Natural killer cell treated with Interleukin-12 subunit alpha and Interleukin-12 subunit beta and Interleukin-15 and Interleukin-18, amount 100 ng/mL, for 72 hours (primary cell): Measurements from ENCODE around the gene DEFB132. TPM values are rescaled to one million over a fixed set of nuclear protein-coding genes. Genes with fewer than 3 reads are reported as not detected.
A peak's percentile ranks its signal among the peaks of the same experiment; 100 is the strongest.

ENCODE experiments used
- ATAC-seq, 2 donors: fragments of 150-1000 bp; cut with Tn5 transposase in 1 of 2; sonication (Bioruptor Pico), chemical (Tn5 transposase) in 1 of 2; 2 replicates each; pipeline ENCODE4 v1.10.0; 2021
- DNase-seq: peaks from one replicate; pipeline ENCODE4 v3.0.0; 2022; ENCODE audit warnings: low spot score
- H3K27ac Mint-ChIP-seq, 2 donors: 1 replicate in 1 of 2; 2 replicates in 1 of 2; pipeline ENCODE4 v1.8.0; 2022; ENCODE audit warnings: mixed read lengths in 2 of 2, mild to moderate bottlenecking in 1 of 2, moderate library complexity in 1 of 2
- H3K27me3 Mint-ChIP-seq, 2 donors: 1 replicate in 1 of 2; 2 replicates in 1 of 2; pipeline ENCODE4 v1.8.0; 2022; ENCODE audit warnings: mixed read lengths in 2 of 2
- H3K36me3 Mint-ChIP-seq: one replicate; pipeline ENCODE4 v1.8.0; 2022; ENCODE audit warnings: mixed read lengths
- H3K4me1 Mint-ChIP-seq, 2 donors: 1 replicate in 1 of 2; 2 replicates in 1 of 2; pipeline ENCODE4 v1.8.0; 2022; ENCODE audit warnings: low read depth in 2 of 2, mixed read lengths in 2 of 2, mild to moderate bottlenecking in 1 of 2
- H3K4me3 Mint-ChIP-seq: one replicate; pipeline ENCODE4 v1.8.0; 2022; ENCODE audit warnings: mixed read lengths
- H3K9me3 Mint-ChIP-seq: 2 replicates; pipeline ENCODE4 v1.8.0; 2022; ENCODE audit warnings: mixed read lengths
- total RNA-seq, 2 donors: library from RNA; stranded (reverse); gene quantifications; one replicate each; pipeline ENCODE4 v1.2.3, GENCODE V29; 2022

The DEFB132 gene
- total RNA-seq, 2 donors from 2014 or later: not detected

DNA sequence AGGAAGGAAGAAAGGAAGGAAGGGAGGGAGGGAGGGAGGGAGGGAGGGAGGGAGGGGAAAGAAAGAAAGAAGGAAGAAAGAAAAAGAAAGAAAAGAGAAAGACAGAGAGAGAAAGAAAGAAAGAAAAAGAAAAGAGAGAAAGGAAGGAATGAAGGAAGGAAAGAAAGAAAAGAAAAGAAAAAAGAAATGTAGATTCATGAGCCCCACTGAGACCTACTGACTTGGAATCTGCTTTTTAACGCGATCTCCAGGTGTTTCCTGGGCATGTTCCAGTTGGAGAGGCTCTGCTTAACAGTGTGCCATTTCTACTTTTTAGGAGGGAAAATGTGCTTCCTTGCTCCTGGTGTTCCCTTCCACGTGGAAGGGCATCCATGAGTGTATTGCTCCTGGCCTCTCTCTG lies 16.4 kb downstream of the DEFB132 start:
- DNase-seq (no peak), ATAC-seq (no peak)
- Mint-ChIP-seq H3K4me1 (peaks cover 0 to 2% of the 10 kb centered on the region in 2 donors), H3K9me3 (no peaks in the 10 kb centered on the region), H3K4me3 (no peak overlapping the region), H3K27ac (no peak overlapping the region), H3K36me3 (no peaks in the 10 kb centered on the region), H3K27me3 (no peaks in the 10 kb centered on the region)

DNA sequence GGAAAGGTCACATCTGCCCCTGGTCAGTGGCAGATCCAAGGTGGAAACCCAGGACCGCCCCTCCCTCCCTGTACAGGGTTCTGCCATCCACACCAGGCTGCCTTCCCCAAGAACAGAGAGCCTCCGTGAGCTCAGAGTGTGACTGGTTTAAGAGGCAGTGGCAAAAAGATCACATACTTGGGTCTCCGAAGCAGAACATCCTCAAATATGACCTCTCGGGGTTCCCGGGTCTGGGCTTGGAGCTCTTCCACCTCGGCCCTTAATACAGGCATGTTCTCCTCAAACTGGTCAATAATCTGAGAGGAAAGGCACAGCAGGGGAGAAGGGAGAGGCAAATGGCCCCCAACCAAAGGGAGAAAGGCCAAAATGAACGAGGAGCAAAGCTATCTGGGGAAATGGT lies 18.3 kb downstream of the DEFB132 start:
- H3K27me3 Mint-ChIP-seq: no peaks in the 10 kb centered on the region
- no peak overlapping the region for H3K27ac Mint-ChIP-seq
- H3K4me1 Mint-ChIP-seq: peaks cover 0 to 2% of the 10 kb centered on the region in 2 donors
- ATAC-seq (no peak), DNase-seq (no peak)
- H3K9me3 Mint-ChIP-seq: no peaks in the 10 kb centered on the region
- no peak overlapping the region for H3K4me3 Mint-ChIP-seq
- no peaks in the 10 kb centered on the region for H3K36me3 Mint-ChIP-seq

DNA sequence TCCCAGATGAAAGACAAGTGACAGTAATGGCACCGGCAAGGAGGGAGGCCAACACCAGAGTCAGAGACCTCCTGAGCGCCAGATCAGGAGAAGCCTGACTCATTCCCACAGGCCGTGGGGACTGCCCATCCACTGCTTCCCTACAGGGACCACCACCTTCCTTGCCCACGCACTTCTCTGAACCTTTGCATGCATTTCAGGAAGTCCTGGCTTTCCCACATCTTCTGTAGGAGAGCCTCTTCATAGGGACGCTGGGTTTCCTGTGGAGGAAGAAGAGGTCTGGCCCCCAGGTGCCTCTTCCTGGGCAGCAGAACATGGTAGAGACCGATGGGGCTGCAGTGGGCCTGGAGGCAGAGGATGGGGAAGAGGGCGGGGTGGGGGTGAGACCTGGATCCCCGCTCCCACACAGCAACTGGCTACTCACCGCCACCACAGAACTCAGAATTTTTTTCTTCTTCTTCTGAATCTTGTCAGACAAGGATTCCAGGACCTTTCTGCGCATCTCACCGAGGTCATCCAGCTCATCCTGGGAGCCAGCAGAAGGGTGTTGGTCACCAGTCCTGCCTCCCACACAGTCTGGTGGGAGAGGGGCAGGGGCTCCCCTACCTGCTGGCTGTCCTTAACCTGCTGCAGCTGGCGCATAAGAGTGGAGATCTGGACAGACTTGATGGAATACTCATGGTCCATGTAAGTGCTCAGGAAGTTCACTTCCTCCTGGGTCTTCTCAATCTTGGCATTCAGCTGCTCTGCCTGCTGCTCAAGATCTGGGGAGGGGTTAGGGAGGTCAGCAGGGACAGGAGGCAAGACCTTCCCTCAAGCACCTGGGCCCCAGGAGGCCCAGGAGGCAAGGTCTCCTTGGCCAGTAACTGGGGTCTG lies 19.3 kb downstream of the DEFB132 start:
- Mint-ChIP-seq H3K27ac (no peak overlapping the region), H3K4me3 (no peak overlapping the region), H3K36me3 (no peaks in the 10 kb centered on the region), H3K9me3 (no peaks in the 10 kb centered on the region), H3K27me3 (no peaks in the 10 kb centered on the region), H3K4me1 (peaks cover 0 to 2% of the 10 kb centered on the region in 2 donors)
- ATAC-seq (no peak), DNase-seq (no peak)

DNA sequence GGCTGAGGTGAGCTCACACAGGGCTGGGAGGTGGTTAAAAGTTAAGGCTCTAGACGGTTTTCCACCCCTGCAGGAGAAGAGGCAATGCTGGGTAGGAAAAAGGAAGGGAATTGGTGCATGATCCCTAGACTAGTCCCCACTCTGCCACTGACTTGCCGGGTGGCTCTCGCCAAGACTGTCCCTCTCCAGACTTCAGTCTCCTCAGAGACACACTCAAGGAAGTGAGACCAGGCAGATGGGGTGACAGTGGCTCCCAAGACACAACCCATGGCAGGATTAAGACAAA lies 19.9 kb downstream of the DEFB132 start:
- no peaks in the 10 kb centered on the region for H3K9me3 Mint-ChIP-seq
- no peak overlapping the region for H3K4me3 Mint-ChIP-seq
- H3K27ac Mint-ChIP-seq: no peak overlapping the region
- no peaks in the 10 kb centered on the region for H3K36me3 Mint-ChIP-seq
- DNase-seq (no peak), ATAC-seq (no peak)
- peaks cover 0 to 2% of the 10 kb centered on the region in 2 donors for H3K4me1 Mint-ChIP-seq
- no peaks in the 10 kb centered on the region for H3K27me3 Mint-ChIP-seq

DNA sequence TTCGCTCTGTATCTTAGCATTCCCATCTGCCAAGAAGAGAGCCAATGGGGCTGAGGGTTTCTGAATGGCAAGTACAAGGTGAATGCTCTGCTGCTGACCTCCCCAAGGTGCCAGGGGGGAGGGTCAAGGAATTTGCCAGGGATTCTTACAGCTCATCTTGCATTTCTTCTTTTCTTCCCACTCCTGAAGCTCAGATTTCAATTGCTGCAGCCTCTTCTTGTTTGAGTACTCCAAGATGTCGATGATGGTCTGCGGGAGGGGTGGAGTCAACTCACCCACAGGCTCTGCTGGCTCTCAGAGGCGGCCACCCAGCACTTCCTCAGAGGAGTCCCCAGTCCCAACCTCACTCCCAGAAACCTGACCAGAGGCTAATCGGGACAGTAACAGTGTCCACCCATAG lies 20.7 kb downstream of the DEFB132 start:
- Mint-ChIP-seq H3K4me3 (no peak overlapping the region), H3K4me1 (peaks cover 0 to 2% of the 10 kb centered on the region in 2 donors), H3K36me3 (no peaks in the 10 kb centered on the region), H3K27ac (no peak overlapping the region), H3K9me3 (no peaks in the 10 kb centered on the region), H3K27me3 (no peaks in the 10 kb centered on the region)
- DNase-seq: no peak
- no peak for ATAC-seq

DNA sequence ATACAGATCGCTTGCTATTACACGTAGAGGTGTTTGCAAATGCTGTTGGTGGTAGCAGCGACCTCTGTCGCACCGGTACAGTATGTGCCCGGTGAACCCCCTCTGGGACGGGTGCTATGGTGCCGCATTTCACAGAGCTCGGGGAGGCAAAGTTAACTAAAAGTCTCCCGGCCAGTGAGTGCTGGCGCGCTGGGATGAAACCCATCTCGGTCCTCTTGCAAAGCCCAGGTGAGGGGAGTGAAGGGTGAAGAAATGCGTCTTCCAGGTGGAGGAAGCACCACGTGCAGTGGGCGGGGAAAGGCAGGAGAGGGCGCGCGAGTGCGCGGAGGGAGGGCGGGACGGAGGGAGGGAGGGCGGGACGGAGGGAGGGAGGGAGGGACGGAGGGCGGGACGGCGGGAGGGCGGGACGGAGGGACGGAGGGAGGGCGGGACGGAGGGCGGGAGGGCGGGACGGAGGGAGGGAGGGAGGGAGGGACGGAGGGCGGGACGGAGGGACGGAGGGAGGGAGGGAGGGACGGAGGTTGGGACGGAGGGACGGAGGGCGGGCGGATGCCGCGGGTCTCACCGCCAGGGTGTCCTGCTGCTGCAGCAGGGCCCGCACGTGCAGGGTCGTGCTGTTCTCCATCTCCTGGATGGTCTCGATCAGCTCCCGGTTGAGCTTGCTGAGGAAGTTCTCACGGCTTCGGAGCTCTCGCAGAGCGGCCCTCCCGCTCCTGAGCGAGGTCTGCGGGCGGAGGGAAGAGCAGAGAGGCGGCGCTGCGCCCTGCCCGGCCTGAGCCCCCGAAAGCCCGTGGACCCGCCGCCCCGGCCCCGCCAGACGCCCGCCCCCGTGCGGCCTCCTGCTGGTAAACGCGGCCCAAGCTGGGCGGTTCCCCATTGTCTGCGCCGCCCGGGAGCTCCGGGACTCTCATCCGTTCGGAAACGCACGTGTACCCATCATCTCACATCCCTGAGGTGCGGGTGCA lies 21.4 kb downstream of the DEFB132 start:
- H3K9me3 Mint-ChIP-seq: no peaks in the 10 kb centered on the region
- no peaks in the 10 kb centered on the region for H3K27me3 Mint-ChIP-seq
- no peaks in the 10 kb centered on the region for H3K36me3 Mint-ChIP-seq
- peaks cover 0 to 2% of the 10 kb centered on the region in 2 donors for H3K4me1 Mint-ChIP-seq
- H3K4me3 Mint-ChIP-seq: no peak overlapping the region
- no peak for ATAC-seq
- no peak overlapping the region for H3K27ac Mint-ChIP-seq
- DNase-seq: no peak

DNA sequence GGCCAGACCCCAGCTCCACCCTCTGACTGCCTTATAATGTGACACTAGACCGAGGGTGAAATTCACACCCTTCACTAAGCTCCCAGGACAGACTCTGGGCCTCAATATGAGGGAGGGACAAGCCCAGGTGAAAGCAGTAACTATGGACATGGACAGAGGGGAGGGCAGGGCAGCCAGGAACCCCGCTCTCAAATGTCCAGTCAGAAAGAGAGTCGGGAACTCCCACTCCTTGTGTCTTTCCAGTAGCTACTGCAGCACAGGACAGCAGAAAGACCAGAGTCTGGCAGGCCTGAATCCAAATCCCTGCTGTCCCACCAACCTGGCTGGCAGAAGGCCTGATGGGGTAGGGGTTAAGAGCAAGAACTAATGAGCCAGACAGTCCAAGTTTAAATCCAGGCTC lies 26.6 kb downstream of the DEFB132 start:
- no peak overlapping the region for H3K27ac Mint-ChIP-seq
- no peaks in the 10 kb centered on the region for H3K27me3 Mint-ChIP-seq
- no peaks in the 10 kb centered on the region for H3K36me3 Mint-ChIP-seq
- ATAC-seq (no peak), DNase-seq (no peak)
- H3K4me1 Mint-ChIP-seq: peaks cover 4% of the 10 kb centered on the region in 2 donors
- no peak overlapping the region for H3K4me3 Mint-ChIP-seq
- no peaks in the 10 kb centered on the region for H3K9me3 Mint-ChIP-seq

DNA sequence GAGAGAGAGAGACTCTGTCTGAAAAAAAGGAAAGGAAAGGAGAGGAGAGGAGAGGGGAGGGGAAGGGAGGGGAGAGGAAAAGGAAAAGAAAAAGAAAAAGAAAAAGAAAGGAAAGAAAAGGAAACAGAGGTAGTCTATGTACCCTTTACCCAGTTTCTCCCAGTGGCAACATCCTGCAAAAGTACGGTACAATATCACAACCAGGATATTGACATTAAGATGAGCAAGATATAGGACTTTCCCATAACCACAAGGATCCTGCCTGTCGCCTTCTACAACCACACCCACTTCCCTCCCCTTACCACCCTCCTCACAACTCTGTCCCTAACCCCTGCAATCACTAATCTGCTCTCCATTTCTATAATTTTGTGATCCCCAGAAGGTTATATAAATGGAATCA lies 29.0 kb downstream of the DEFB132 start:
- no peak overlapping the region for H3K27ac Mint-ChIP-seq
- no peaks in the 10 kb centered on the region for H3K27me3 Mint-ChIP-seq

DNA sequence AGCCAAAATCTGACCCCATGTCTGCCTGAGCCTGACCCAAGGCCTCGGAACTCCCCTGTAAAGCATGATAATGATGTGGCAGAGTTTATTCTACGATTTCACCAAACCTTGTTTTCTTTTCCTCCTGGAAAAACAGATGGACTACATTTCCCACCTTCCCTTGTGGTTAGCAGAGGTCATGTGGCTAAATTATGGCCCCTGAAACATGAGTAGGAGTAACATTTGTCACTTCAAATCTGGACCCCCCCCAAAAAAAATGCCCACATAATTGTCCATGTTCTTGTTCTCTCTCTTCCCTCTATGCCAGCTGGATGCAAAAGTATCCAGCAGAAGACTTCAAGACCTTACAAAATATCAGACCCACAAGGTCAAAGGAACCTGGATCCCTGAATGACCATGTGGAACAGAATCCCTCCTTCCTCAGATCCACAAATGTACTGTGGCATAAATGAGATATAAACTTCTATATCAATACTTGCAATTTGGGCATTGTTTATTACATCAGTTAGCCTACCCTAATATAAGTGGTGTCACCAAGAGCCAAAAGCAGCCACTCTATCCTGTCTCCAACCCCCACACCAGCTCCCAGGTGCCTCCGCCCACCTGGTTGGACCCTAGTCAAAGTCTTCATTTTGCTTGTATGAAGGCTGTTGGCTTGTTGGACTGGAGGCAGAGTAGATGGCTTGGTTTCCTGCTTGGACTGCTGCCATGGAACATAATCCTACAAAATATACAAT lies 31.6 kb downstream of the DEFB132 start:
- peaks cover 8 to 9% of the 10 kb centered on the region in 2 donors for H3K4me1 Mint-ChIP-seq
- no peaks in the 10 kb centered on the region for H3K27me3 Mint-ChIP-seq
- no peaks in the 10 kb centered on the region for H3K36me3 Mint-ChIP-seq
- H3K9me3 Mint-ChIP-seq: no peaks in the 10 kb centered on the region
- ATAC-seq (no peak), DNase-seq (no peak)
- H3K4me3 Mint-ChIP-seq: no peak overlapping the region
- H3K27ac Mint-ChIP-seq: no peak overlapping the region

More for the DNA sequence above, 29.0 kb downstream of the DEFB132 start:
- DNase-seq: no peak
- no peaks in the 10 kb centered on the region for H3K36me3 Mint-ChIP-seq
- H3K4me1 Mint-ChIP-seq: peaks cover 8 to 9% of the 10 kb centered on the region in 2 donors
- H3K9me3 Mint-ChIP-seq: no peaks in the 10 kb centered on the region
- no peak overlapping the region for H3K4me3 Mint-ChIP-seq
- no peak for ATAC-seq

DNA sequence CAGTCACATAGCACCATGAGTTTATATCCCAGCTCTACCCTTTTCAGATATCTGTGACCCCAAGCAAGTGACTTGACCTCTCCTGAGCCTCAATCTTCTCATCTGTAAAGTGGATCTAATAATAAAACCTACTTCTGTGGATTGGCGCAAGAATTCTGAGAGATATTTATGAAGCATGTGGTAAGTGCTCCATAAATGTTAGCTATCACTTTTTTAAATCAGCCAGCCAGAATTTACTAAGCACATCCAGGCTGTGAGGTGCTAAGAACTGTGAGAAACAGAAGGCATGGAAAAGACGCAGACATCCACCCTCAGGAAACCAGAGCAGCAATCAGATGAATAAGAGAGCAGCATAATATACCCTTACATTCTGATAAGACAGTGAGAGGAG lies 32.2 kb downstream of the DEFB132 start:
- H3K9me3 Mint-ChIP-seq: no peaks in the 10 kb centered on the region
- no peak overlapping the region for H3K4me3 Mint-ChIP-seq
- DNase-seq: no peak
- H3K27ac Mint-ChIP-seq: no peak overlapping the region
- ATAC-seq: no peak
- H3K4me1 Mint-ChIP-seq: peaks cover 8 to 9% of the 10 kb centered on the region in 2 donors
- no peaks in the 10 kb centered on the region for H3K27me3 Mint-ChIP-seq
- no peaks in the 10 kb centered on the region for H3K36me3 Mint-ChIP-seq

DNA sequence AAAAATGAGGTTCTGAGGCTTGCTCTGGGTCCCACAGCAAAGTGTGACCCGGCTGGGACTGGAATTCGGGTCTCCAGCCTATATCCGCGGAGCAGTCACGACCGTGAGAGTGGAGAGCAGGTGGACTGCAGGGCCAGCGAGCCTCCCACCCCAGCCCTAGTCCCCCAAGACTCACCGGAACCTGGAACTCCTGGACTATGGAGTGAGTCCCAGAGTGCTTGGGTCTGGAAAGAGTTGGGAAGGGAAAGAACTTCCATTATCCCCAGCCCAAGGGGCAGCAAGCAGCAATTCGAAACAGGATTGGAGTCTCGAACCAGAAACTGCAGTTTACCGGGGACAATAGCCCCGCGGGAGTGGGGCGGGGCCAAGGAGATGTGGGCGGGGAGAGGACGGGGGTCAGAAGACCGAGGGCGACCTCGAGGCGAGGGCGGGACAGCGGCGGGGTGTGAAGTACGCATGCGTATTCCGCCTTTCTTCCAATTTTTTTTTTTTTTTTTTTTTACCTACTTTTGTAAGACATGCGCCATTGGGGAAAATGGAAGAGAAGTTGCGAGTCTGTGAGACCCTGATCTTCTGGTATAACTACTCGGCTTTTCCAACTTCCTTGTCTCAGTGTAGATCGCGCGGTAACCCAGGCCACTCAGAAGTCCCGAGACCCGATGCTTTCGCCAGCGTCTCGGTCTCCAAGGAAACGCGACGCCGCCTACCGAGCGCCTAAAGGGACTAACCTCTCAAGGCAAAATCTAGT lies 32.7 kb downstream of the DEFB132 start, which contains the start of gene C20orf96:
Gene C20orf96, minus strand, starts transcription at position 667 of the 748 bp plus-strand sequence. Its CDS starts 140 bp downstream, at position 527.
- H3K4me3 Mint-ChIP-seq: no peak within 1 kb of the TSS
- no peaks in the 10 kb centered on the region for H3K36me3 Mint-ChIP-seq
- DNase-seq (peak; percentile 88), ATAC-seq (peak; percentile 98 to 99)
- no peak within 1 kb of the TSS for H3K27ac Mint-ChIP-seq
- peaks cover 8 to 9% of the 10 kb centered on the region in 2 donors for H3K4me1 Mint-ChIP-seq
- H3K9me3 Mint-ChIP-seq: no peaks in the 10 kb centered on the region
- no peaks in the 10 kb centered on the region for H3K27me3 Mint-ChIP-seq

DNA sequence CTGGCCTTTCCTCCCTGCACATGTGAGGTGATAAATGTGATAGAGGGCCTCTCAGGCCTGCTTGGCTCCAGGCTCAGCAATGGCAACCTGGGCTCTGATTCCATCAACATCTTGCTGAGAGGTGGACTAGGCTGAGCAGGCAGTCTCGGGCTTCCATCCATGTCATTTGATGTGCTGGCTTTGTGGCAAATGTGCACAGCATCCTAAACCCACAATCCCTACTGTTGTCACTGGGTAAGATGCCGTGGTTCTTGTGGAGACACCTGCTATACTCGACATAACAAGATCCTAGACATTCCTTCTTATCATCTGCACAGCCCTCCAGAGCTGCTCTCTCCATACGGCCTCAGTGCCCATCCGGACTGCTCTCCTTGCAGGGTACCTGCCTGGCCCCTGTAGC lies 37.1 kb downstream of the DEFB132 start:
- Mint-ChIP-seq H3K27ac (no peak overlapping the region), H3K27me3 (no peaks in the 10 kb centered on the region), H3K4me3 (no peak overlapping the region), H3K9me3 (no peaks in the 10 kb centered on the region), H3K36me3 (peaks cover 18% of the 10 kb centered on the region), H3K4me1 (peaks cover 29 to 37% of the 10 kb centered on the region in 2 donors)
- DNase-seq: no peak
- ATAC-seq: no peak

DNA sequence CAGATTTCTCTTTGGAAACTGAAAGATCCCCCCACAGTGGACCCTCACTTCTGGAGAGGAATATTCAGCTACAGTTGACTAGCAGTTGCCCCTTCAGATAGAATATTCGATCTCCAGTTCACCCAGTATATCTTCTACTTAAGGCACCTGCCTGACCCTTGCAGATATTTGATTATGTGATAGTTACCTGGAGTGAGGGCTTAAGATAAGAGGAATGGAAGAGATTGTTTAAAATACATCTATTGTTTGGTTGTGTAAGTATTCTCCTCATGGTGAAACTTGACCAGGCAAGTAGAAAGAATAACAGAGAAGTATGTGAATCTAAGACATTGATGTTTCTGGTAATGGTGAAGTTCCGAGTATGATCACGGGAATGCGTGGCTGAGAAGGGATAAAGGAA lies 38.3 kb downstream of the DEFB132 start:
- peak overlapping the region; percentile 97 for H3K4me3 Mint-ChIP-seq
- DNase-seq (no peak), ATAC-seq (no peak)
- no peaks in the 10 kb centered on the region for H3K9me3 Mint-ChIP-seq
- H3K36me3 Mint-ChIP-seq: peaks cover 18% of the 10 kb centered on the region
- no peaks in the 10 kb centered on the region for H3K27me3 Mint-ChIP-seq
- peaks cover 29 to 42% of the 10 kb centered on the region in 2 donors for H3K4me1 Mint-ChIP-seq
- H3K27ac Mint-ChIP-seq: peak overlapping the region; percentile 99 to 100
